ENCODE results near the gene RPRML.

The RPRML gene

DNA sequence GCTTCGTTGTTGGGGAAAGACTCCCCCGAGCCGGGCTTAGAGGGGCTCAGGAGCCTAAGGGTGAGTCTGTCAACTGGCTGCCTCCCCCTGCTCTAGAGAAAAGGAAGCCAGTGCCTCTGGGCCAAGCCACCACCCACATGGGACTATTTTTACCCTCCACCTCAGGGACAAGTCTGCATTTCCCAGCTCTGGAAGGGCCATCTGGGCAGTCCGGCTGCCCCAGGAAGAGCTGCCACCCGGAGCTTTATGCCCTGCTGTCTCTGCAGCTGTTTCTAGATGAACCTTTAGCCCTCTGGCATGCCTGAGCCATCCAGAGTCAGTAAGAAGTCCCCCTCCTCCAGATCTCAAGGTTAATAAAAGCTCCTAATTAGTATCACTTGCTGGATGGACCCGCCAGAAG is 5.3 kb upstream of the RPRML start:
- Histone ChIP-seq H3K27me3 (replicated peaks; ENCODE audit: insufficient read depth, low read length) (peaks cover 4% of the 10 kb centered on the region), H3K4me3 (ENCODE audit: low read length) (no peak overlapping the region), H2AFZ (ENCODE audit: low read length) (no peak overlapping the region), H3K4me2 (ENCODE audit: low read depth, low read length) (no peak overlapping the region), H3K27ac (ENCODE audit: low read length) (no peak overlapping the region), H3K9me3 (replicated peaks; ENCODE audit: insufficient read depth, low read length) (no peaks in the 10 kb centered on the region), H4K20me1 (ENCODE audit: insufficient read depth, low read length) (no peaks in the 10 kb centered on the region), H3K9me2 (replicated peaks; ENCODE audit: insufficient read depth, low read length) (no peaks in the 10 kb centered on the region), H3K4me1 (ENCODE audit: low read length) (no peaks in the 10 kb centered on the region), H3K79me2 (ENCODE audit: low read length) (no peaks in the 10 kb centered on the region), H3K9ac (ENCODE audit: low read length) (no peak overlapping the region), H3K36me3 (replicated peaks; ENCODE audit: insufficient read depth, low read length) (no peaks in the 10 kb centered on the region), H3F3A (ENCODE audit: insufficient read depth, low read length) (no peaks in the 10 kb centered on the region)
- no peak for DNase-seq
- TF ChIP-seq EZH2 (optimal IDR thresholded peaks at IDR 0.05; ENCODE audit: low read depth, low read length) (no peak), EZH2phosphoT487 (IDR thresholded peaks at IDR 0.05; ENCODE audit: low read length) (no peak)
- TF ChIP-seq, protein P1, sequence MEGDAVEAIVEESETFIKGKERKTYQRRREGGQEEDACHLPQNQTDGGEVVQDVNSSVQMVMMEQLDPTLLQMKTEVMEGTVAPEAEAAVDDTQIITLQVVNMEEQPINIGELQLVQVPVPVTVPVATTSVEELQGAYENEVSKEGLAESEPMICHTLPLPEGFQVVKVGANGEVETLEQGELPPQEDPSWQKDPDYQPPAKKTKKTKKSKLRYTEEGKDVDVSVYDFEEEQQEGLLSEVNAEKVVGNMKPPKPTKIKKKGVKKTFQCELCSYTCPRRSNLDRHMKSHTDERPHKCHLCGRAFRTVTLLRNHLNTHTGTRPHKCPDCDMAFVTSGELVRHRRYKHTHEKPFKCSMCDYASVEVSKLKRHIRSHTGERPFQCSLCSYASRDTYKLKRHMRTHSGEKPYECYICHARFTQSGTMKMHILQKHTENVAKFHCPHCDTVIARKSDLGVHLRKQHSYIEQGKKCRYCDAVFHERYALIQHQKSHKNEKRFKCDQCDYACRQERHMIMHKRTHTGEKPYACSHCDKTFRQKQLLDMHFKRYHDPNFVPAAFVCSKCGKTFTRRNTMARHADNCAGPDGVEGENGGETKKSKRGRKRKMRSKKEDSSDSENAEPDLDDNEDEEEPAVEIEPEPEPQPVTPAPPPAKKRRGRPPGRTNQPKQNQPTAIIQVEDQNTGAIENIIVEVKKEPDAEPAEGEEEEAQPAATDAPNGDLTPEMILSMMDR (IDR thresholded peaks at IDR 0.05; ENCODE audit: low read length) = no peak

- Histone ChIP-seq H3K4me2 (ENCODE audit: low read depth, low read length) (no peak overlapping the region), H3K79me2 (ENCODE audit: low read length) (no peaks in the 10 kb centered on the region), H3K36me3 (replicated peaks; ENCODE audit: insufficient read depth, low read length) (no peaks in the 10 kb centered on the region), H3K9ac (ENCODE audit: low read length) (no peak overlapping the region), H3F3A (ENCODE audit: insufficient read depth, low read length) (no peaks in the 10 kb centered on the region), H4K20me1 (ENCODE audit: insufficient read depth, low read length) (no peaks in the 10 kb centered on the region), H3K4me3 (ENCODE audit: low read length) (no peak overlapping the region), H2AFZ (ENCODE audit: low read length) (no peak overlapping the region), H3K27ac (ENCODE audit: low read length) (no peak overlapping the region), H3K27me3 (replicated peaks; ENCODE audit: insufficient read depth, low read length) (peaks cover 10% of the 10 kb centered on the region), H3K4me1 (ENCODE audit: low read length) (no peaks in the 10 kb centered on the region), H3K9me3 (replicated peaks; ENCODE audit: insufficient read depth, low read length) (no peaks in the 10 kb centered on the region), H3K9me2 (replicated peaks; ENCODE audit: insufficient read depth, low read length) (no peaks in the 10 kb centered on the region)
- DNase-seq = no peak
- TF ChIP-seq EZH2phosphoT487 (IDR thresholded peaks at IDR 0.05; ENCODE audit: low read length) = no peak
- TF ChIP-seq EZH2 (optimal IDR thresholded peaks at IDR 0.05; ENCODE audit: low read depth, low read length) = no peak
- TF ChIP-seq, protein P1 (IDR thresholded peaks at IDR 0.05; ENCODE audit: low read length) = no peak
Measured at GRCh38 chr17:46983782-46984181, 4.7 kb upstream of the RPRML start.

DNA sequence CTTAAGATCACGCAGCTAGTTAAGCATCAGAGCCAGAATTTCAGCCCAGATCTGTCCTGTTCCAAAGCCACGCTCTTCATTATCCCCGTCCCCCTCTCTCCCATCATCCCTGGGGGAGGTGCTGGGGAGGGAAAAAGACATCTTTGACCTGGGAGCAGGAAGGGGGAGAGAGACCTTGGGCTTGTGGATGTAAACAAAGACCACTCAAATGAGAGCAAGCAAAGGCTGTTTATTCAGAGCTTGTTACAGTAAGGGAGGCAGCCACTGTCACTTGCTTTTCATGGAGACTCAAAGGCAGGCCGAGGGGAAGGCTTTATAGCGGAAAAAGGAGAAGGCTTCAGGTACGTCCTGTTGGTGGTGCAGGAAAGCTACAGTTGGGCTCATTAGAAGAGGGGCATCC is 3.5 kb upstream of the RPRML start:
- no peak for TF ChIP-seq EZH2 (optimal IDR thresholded peaks at IDR 0.05; ENCODE audit: low read depth, low read length)
- no peak for TF ChIP-seq EZH2phosphoT487 (IDR thresholded peaks at IDR 0.05; ENCODE audit: low read length)
- TF ChIP-seq, protein P1 (IDR thresholded peaks at IDR 0.05; ENCODE audit: low read length) = no peak
- Histone ChIP-seq H3K36me3 (replicated peaks; ENCODE audit: insufficient read depth, low read length) (no peaks in the 10 kb centered on the region), H3K27me3 (replicated peaks; ENCODE audit: insufficient read depth, low read length) (peaks cover 17% of the 10 kb centered on the region), H3K9me2 (replicated peaks; ENCODE audit: insufficient read depth, low read length) (no peaks in the 10 kb centered on the region), H3F3A (ENCODE audit: insufficient read depth, low read length) (no peaks in the 10 kb centered on the region), H3K9me3 (replicated peaks; ENCODE audit: insufficient read depth, low read length) (no peaks in the 10 kb centered on the region), H3K4me3 (ENCODE audit: low read length) (no peak overlapping the region), H3K27ac (ENCODE audit: low read length) (no peak overlapping the region), H3K4me1 (ENCODE audit: low read length) (no peaks in the 10 kb centered on the region), H3K9ac (ENCODE audit: low read length) (no peak overlapping the region), H4K20me1 (ENCODE audit: insufficient read depth, low read length) (no peaks in the 10 kb centered on the region), H2AFZ (ENCODE audit: low read length) (no peak overlapping the region), H3K79me2 (ENCODE audit: low read length) (no peaks in the 10 kb centered on the region), H3K4me2 (ENCODE audit: low read depth, low read length) (no peak overlapping the region)
- no peak for DNase-seq
